Lung (tissue), 12 donors: ENCODE data around the gene GRAMD1B. TPM values are rescaled to one million over a fixed set of nuclear protein-coding genes. Genes with fewer than 3 reads are reported as not detected.

Source experiments
- ATAC-seq: fragments of 200-7000 bp; cut with Tn5 transposase; one replicate; pipeline ENCODE4 v1.9.1; 2020; ENCODE audit warnings: moderate number of reproducible peaks; ENCODE audit not compliant: insufficient read depth, low FRiP score
- DNase-seq, 3 donors: peaks; one replicate each; pipeline ENCODE4 v3.0.0-alpha.2; 2013 to 2017
- H3K27ac ChIP-seq, 2 donors: one replicate each; pipeline ENCODE4 v1.5.1; 2013; ENCODE audit warnings: mild to moderate bottlenecking in 2 of 2, moderate library complexity in 2 of 2, control low read depth in 1 of 2, inconsistent platforms in 1 of 2, low read depth in 1 of 2, low read length in 1 of 2
- H3K27me3 ChIP-seq, 3 donors: one replicate each; pipeline ENCODE4 v1.5.1; 2013; ENCODE audit warnings: low read length in 2 of 3; ENCODE audit not compliant: control insufficient read depth in 3 of 3, insufficient read depth in 3 of 3
- H3K36me3 ChIP-seq, 4 donors: one replicate each; pipeline ENCODE4 v1.5.1; 2013; ENCODE audit warnings: low read length in 4 of 4, mild to moderate bottlenecking in 1 of 4, moderate library complexity in 1 of 4; ENCODE audit not compliant: control insufficient read depth in 4 of 4, insufficient read depth in 4 of 4
- H3K4me1 ChIP-seq, 5 donors: one replicate each; pipeline ENCODE4 v1.5.1; 2013; ENCODE audit warnings: low read length in 5 of 5, mild to moderate bottlenecking in 2 of 5, moderate library complexity in 1 of 5; ENCODE audit not compliant: control insufficient read depth in 5 of 5, insufficient read depth in 5 of 5
- H3K4me3 ChIP-seq: one replicate; pipeline ENCODE4 v1.5.1; 2013; ENCODE audit warnings: mild to moderate bottlenecking, control low read depth, moderate library complexity
- H3K9ac ChIP-seq, 2 donors: one replicate each; pipeline ENCODE4 v1.5.1; 2013; ENCODE audit warnings: low read length in 2 of 2, control low read depth in 1 of 2; ENCODE audit not compliant: insufficient read depth in 1 of 2
- H3K9me3 ChIP-seq, 4 donors: one replicate each; pipeline ENCODE4 v1.5.1; 2013; ENCODE audit warnings: low read length in 3 of 4, mild to moderate bottlenecking in 1 of 4, moderate library complexity in 1 of 4; ENCODE audit not compliant: control insufficient read depth in 4 of 4, insufficient read depth in 3 of 4
- WGBS, 2 donors: extraction: QIAGEN DNeasy Blood & Tissue Kit; methylation state at CpG; one replicate each; pipeline ENCODE4 v1.1.7; 2013; 5-methylcytosine and 5-hydroxymethylcytosine counted together
- polyA plus RNA-seq, 2 donors: library from polyadenylated mRNA; stranded (reverse); fragments of 200-250 nt; gene quantifications; one replicate each; pipeline ENCODE4 v1.2.1, GENCODE V29; 2013
- total RNA-seq, 2 donors: library from RNA; depleted of rRNA in 1 of 2; stranded (reverse); fragments of >200 nt in 1 of 2; gene quantifications; one replicate each; pipeline ENCODE4 v1.2.1, GENCODE V29; 2014 to 2021
- TF ChIP-seq, protein P1 (sequence below): IDR thresholded peaks from 2 replicates; pipeline ENCODE4 v1.5.1; 2012; ENCODE audit warnings: mild to moderate bottlenecking; ENCODE audit errors: control extremely low read depth, extremely low read depth
- donor health status: control.
- donor health status: control.
- donor health status: Bipolar disorder and iron deficiency.
- donor health status: healthy.
- donor health status: DM: yes; HTN: yes; CAD: no.

The GRAMD1B gene
- total and polyA plus RNA-seq, 4 donors, result 1.4 to 6.0 (median 3.3) TPM

DNA sequence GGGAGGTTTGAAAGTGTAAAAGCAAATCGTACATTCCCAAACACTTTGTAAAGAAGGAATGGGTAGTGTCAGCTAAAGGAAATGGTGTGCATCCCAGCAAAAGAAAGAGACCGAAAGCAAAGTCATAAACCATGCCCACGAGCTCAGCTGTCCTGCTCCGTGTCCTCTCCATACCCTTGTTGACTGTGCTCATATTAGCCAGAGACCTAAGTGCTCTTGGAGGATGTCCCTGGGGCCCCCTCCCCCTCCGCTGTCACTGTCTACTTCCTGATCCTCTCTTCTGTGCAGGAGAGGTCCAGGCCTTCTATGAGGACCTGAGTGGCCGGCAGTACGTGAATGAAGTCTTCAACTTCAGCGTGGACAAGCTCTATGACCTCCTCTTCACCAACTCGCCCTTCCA is 178.3 kb downstream of the GRAMD1B start:
- ATAC-seq, result no peak
- Histone ChIP-seq H3K9me3 (no peaks in the 10 kb centered on the region), H3K27ac (no peak overlapping the region), H3K36me3 (peaks cover 0 to 16% (median 5%) of the 10 kb centered on the region in 4 donors), H3K9ac (no peak overlapping the region), H3K4me1 (peaks cover 0 to 4% (median 0%) of the 10 kb centered on the region in 5 donors), H3K4me3 (no peak overlapping the region), H3K27me3 (no peaks in the 10 kb centered on the region)
- 92 to 97% methylated on average over 9 of the region's 9 CpGs for WGBS, 2 donors
- TF ChIP-seq, protein P1, sequence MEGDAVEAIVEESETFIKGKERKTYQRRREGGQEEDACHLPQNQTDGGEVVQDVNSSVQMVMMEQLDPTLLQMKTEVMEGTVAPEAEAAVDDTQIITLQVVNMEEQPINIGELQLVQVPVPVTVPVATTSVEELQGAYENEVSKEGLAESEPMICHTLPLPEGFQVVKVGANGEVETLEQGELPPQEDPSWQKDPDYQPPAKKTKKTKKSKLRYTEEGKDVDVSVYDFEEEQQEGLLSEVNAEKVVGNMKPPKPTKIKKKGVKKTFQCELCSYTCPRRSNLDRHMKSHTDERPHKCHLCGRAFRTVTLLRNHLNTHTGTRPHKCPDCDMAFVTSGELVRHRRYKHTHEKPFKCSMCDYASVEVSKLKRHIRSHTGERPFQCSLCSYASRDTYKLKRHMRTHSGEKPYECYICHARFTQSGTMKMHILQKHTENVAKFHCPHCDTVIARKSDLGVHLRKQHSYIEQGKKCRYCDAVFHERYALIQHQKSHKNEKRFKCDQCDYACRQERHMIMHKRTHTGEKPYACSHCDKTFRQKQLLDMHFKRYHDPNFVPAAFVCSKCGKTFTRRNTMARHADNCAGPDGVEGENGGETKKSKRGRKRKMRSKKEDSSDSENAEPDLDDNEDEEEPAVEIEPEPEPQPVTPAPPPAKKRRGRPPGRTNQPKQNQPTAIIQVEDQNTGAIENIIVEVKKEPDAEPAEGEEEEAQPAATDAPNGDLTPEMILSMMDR, result no peak
- no peak for DNase-seq

DNA sequence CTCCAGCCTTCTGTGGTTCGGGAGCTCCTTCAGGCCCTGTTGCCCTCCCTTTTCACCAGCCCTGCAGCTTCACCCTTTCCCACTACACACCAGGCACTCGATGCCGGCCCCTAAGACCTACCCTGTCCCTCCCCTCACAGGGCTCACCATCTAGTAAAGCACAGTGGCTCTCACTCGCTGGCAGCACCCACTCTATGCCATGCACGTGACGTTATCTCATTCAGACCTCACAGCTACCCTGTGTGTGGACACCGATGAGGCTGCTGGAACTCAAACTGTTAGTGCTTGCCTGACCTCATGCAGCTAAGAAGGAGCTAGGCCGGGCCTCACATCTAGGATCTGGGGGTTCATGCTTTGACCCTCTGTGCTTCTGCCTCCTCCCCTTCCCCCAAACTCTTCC is 178.9 kb downstream of the GRAMD1B start:
- Histone ChIP-seq H3K9ac (no peak overlapping the region), H3K9me3 (no peaks in the 10 kb centered on the region), H3K4me3 (no peak overlapping the region), H3K27me3 (no peaks in the 10 kb centered on the region), H3K4me1 (peaks cover 0 to 3% (median 0%) of the 10 kb centered on the region in 5 donors), H3K27ac (no peak overlapping the region), H3K36me3 (peaks cover 0 to 22% (median 6%) of the 10 kb centered on the region in 4 donors)
- DNase-seq (no peak), ATAC-seq (no peak)
- 94 to 95% methylated on average over 8 of the region's 8 CpGs for WGBS, 2 donors
- TF ChIP-seq, protein P1, result no peak

DNA sequence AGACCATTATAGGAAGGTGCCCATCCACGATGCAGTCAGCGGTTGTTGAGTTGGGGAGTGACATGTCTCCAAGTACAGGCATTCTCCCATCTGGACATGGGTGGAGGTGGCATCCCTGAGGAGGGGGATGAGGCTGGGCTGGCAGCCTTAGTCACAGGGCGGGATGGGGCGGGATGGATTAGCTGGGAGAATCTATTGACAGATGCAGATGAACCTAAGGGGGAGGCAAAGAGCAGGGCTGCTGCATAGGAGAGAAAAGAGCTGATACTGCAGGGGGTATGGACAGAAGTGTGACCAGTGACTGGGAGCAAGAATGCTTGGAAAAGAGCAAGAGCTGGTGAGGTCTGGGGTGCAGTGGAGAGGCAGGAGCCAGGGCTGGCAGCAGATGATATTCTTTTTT is 181.6 kb downstream of the GRAMD1B start:
- Histone ChIP-seq H3K27ac (no peak overlapping the region), H3K4me3 (no peak overlapping the region), H3K36me3 (peaks cover 2 to 23% (median 8%) of the 10 kb centered on the region in 4 donors), H3K27me3 (no peaks in the 10 kb centered on the region), H3K9ac (no peak overlapping the region), H3K9me3 (no peaks in the 10 kb centered on the region), H3K4me1 (peaks cover 0 to 4% (median 0%) of the 10 kb centered on the region in 5 donors)
- DNase-seq (no peak), ATAC-seq (no peak)
- TF ChIP-seq, protein P1, result no peak
- WGBS, 2 donors, result 93 to 95% methylated on average over 4 of the region's 4 CpGs
